CD4-positive, alpha-beta T cell treated with Interferon gamma for 1 hour (primary cell): ENCODE results near the gene BMX.
A peak's percentile ranks its signal among the peaks of the same experiment; 100 is the strongest.

Experiments
- DNase-seq: peaks from one replicate; pipeline ENCODE4 v3.0.0-alpha.2; 2020

Gene BMX

DNA sequence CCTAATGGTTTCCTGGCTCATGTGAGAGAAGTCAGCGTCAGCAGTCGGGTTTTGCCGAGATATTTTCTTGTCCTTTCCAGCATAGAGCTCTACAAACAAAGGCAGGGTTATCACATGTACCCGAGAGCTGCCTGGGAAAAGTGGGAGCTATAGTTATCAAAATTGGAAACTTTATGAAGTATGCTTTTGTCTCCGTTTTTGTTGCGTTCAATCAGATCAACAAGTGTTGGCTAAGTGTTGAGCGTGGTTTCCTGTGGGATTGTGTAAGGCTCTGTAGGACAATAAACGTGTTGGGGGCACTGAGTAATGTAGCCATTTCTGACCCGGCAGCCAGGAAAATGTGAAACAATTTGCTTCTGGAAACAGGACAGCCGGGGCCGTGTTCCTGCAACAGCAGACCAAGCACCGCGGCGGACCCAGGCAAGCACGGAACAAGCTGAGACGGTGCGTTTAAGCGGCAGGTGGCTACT is at the start of gene BMX:
TSS of gene BMX (plus strand) at position 311 of the 470 bp plus-strand sequence. CDS start 7,547 bp downstream, outside the sequence.
- DNase-seq, result no peak

DNA sequence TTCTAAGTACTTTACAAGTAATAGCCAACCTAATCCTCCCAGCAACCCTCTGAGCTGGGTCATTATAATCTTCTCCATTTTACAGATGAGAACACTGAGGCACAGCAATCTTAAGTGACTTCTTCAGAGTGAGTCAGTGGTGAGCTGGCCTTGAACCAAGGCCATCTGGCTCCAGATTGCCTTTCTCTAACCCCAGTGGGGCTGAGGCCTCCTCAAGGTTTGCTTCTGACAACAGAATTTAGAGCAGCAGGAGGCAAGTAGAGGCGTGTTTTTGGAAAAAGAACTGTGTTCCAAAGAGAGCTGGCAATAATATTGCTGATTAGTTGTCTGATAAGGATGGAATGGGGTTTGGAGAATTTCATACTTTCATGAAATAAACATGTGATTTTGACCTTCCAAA is 48.7 kb upstream of the BMX start:
- no peak for DNase-seq

GRCh38 chrX:15464704-15465103 is 35.9 kb upstream of the BMX start:
- no peak for DNase-seq

DNA sequence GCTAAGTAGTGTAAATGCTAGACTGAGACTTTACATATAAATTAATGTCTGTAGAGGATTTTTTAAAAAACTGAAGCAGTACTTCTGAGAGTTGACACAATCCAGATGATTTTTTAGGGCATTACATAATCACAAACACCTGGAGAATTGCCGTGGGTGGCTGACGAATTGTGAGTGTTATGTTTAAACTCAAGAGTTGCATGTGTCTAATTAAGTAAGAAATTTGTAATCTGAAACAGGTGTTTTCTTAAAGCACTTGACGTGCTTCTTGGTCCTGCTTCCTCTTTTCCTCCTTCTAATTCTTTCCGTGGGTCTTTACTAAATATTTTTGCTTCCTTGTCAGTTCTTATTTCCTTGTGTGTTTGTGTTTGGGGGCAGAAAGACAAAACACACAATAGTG is 35.3 kb upstream of the BMX start:
- no peak for DNase-seq

DNA sequence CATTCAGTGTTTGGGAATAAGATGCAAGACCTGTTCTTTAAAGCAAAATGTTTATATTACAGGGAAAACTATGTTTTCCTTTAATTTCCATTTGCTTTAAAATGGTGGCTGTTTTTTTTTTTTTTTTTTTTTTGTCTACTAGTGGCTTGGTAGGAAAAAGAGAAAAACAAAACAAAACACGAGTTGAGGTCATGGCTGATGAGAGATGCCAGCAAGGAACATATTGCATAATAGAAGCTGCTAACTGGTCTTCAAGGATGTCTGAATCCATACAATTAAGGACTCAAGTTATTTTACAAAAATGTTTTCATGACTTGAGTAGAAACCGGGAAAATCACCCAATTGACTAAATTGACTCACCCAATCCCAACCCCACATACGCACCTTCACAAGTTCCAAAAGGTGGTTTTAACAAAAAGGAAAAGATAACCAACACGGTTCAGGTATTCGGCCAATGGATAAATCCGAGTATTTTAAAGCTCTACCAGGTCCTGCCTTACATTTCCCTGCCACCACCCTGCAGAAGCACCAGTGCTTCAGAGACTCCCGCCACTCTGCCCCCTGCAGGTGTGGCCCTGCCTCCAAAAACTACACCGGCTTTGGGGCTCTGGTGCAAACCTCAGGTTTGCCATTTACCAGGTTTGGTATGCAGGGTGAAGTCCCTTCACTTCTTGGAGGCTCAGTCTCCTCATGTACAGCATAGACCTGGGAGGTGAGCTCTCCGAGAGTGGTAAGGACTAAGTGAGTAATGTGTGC is 34.5 kb upstream of the BMX start:
- DNase-seq, result no peak

DNA sequence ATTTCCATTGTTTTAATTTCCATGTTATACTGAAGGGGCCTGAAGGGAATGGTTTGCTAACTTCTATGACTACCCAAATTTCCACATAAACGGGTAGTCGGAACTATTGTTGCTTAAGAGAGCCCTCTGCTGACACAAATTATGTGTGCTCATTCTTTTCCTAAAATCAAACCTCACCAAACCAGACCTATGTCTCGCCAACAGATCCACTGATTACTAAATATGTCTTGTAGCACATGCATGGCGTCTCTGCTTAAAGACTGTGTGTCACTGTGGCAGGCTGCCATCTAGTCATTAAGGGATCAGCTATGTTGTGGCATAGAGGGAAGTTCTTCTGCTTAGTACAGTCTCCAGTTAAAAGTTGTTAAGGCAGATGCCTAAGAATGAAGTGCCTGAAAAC is 32.6 kb upstream of the BMX start:
- no peak for DNase-seq

DNA sequence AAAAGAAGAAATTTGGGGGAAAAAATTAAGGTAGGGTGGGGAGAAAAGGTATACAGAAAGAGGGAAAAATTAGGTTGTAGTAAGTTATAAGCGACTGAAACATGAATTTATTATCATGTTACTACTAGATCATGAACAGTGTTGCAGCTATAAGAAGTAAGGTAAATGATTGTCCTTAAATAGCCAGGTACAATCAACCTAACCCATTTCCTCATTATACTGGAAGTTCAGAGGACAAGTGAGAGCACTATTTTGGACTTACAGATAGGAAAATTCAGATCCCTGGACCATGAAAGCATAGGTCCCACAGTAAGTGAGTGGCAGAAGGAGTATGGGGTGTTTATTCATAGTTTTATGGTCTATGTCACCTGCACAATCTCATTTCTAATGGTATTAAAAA is 31.0 kb upstream of the BMX start:
- no peak for DNase-seq

GRCh38 chrX:15471028-15471427 is 29.6 kb upstream of the BMX start:
- peak; percentile 51 for DNase-seq

GRCh38 chrX:15472531-15472930 is 28.1 kb upstream of the BMX start:
- DNase-seq, result no peak

- no peak for DNase-seq
Measured at GRCh38 chrX:15474028-15474427, 26.6 kb upstream of the BMX start.

GRCh38 chrX:15475021-15475420 is 25.6 kb upstream of the BMX start:
- no peak for DNase-seq

DNA sequence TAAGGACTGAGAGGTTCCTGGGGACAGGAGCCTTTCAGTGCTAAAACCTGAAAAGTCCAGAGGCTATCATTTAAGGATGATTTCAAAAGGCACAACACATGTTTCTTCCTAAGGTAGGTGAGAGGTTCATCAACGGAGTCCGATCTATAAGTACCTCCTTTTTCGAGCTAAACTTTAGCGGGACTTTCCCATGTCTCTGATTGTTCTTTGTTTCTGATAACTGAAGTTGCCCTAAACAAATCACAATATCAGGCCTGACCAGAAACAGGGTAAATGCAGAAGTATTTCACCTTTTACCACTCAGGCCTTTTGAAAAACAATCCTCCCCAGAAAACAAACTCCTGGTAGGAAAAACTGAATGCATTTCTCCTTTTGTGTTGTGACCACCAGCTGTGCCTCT is 25.1 kb upstream of the BMX start:
- no peak for DNase-seq

GRCh38 chrX:15483891-15484290 is 16.7 kb upstream of the BMX start:
- DNase-seq, result no peak

GRCh38 chrX:15492469-15492868 is 8.1 kb upstream of the BMX start:
- no peak for DNase-seq

- peak; percentile 30 for DNase-seq
Measured at GRCh38 chrX:15493118-15493962, 7.3 kb upstream of the BMX start, which contains the start of gene PIR. Gene PIR, minus strand, starts transcription at chrX:15493333. Its CDS starts 2,076 bp downstream, at chrX:15491257.

DNA sequence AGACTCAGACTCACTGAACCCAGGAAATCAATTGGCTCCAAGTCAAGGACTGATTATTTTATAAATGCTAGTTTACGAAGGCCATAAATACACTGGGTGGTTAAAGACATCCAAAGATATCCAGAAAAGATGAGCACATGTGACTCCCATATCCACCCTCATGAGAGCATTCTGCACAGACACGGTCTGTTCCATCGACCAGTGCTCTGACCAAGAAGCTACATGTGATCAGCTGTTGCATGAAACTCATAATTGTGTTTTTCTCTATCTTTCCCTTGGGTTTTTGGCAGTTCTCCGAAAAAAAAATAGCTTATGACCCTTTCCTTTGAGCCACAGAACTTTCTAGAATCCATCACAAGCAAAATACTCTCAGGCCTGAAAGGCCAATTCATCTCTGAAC is 4.8 kb upstream of the BMX start:
- no peak for DNase-seq

DNA sequence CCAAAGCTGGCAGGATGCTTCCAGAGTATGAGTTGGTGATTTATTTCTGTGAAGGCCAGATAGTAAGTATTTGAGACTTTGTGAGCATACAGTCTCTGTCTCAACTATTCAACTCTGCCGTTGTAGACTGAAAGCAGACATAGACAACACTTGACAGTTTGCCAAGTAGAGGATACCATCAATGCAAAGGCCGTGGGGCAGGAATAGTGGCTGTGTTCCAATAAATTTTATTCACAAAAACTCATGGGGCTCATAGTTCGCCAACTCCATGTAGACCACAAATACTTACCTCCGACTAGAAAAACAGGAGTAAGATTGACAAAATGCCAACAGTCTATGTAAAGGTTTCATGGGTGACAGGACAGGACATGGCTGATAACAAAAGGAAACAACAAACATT is 3.8 kb upstream of the BMX start:
- DNase-seq, result no peak

- peak; percentile 29 for DNase-seq
Measured at GRCh38 chrX:15497865-15498264, 2.7 kb upstream of the BMX start.

- DNase-seq, result no peak
Measured at GRCh38 chrX:15498741-15499140, 1.9 kb upstream of the BMX start.

GRCh38 chrX:15499976-15500375 is 631 bp upstream of the BMX start:
- no peak for DNase-seq

DNA sequence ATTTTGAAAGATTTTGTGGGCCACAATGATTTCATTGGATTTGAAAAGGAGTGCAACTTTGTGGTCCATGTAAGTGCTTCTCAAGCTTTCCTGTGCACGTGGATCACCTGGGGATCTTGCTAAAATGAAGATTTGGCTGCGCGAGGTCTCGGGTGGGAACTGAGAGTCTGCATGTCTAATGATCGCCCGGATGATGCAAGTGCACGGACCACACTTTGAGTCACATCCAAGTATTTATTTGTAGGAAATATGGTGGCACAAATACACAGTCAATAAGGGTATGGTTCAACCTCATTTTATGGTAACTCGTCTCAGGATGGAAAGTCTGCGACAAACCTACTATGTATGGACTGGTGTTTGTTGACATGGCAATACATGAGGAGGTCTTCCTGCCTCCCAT is 899 bp downstream of the BMX start:
- DNase-seq, result no peak

- no peak for DNase-seq
Measured at GRCh38 chrX:15504661-15505060, 4.1 kb downstream of the BMX start.

DNA sequence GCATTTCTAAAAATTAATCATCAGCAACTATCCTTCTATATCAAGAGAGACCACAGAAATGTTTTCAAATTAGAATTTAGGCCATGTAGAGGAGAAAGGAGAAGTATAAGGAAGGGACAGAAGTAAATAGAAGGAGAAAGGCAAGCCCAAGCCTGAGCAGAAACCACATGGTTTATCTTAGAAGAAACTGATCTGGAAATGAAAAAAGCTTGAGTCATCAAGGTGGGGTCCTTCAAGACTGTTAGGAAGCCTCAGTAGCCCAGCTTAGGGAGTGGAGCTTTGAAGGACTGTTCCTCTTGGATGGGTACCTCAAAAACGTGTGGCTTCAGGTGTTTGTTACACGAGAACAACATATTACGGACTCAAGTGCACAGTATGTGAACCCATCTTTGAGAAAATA is 4.5 kb downstream of the BMX start:
- no peak for DNase-seq

DNA sequence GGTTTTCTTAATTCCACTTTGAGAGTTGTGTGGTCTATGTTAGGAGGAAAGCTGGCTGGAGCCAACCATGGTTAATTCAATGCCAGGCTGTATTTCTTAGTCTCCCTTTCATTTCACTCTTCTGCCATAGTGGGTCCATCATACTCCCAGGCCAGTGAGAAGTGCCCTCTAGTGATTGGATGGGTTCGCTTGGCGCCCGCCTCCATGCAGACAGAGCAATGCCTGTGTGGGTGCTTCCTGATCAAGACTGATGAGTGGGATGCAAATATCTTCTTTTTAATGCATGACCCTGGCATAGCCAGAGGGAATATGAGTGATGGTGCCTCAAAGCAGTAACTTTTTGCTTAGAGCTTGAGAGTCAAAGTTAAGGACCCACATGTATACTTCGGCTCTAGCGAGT is 6.4 kb downstream of the BMX start:
- no peak for DNase-seq
